HL-60 (cell line): ENCODE measurements around the gene DRG1.

ENCODE experiments used
- CTCF ChIP-seq: IDR thresholded peaks from one replicate; pipeline ENCODE4 v1.5.1; 2011; ENCODE audit warnings: low read length, control low read depth, inconsistent platforms; ENCODE audit not compliant: insufficient read depth
- POLR2AphosphoS5 ChIP-seq: IDR thresholded peaks from 2 replicates; pipeline ENCODE4 v1.6.1; 2012; ENCODE audit warnings: low read depth

- TF ChIP-seq CTCF (no peak), POLR2AphosphoS5 (no peak)
Observed at GRCh38 chr22:31363885-31364465, 35.4 kb upstream of the DRG1 start.
